CD8-positive, alpha-beta memory T cell (primary cell): ENCODE measurements around the gene PFKFB3. TPM values are rescaled to one million over a fixed set of nuclear protein-coding genes. Genes with fewer than 3 reads are reported as not detected.

Experiments
- CTCF ChIA-PET: fragments of 350-600 bp; sonication (Branson Sonifier 250); formaldehyde crosslinking; loops from one replicate; lab custom pipeline; 2021; ENCODE audit warnings: antibody characterized with exemption; lab: Charles Lee
- POLR2A ChIA-PET: fragments of 350-600 bp; sonication (Branson Sonifier 250); formaldehyde crosslinking; loops from one replicate; lab custom pipeline; 2021; ENCODE audit warnings: antibody characterized with exemption; lab: Charles Lee
- DNase-seq, 5 donors: peaks; one replicate each; pipeline versions ENCODE4 v3.0.0 to v3.0.0-alpha.2; 2020 to 2022; ENCODE audit warnings: mixed read lengths in 1 of 5
- H3K27ac ChIP-seq: one replicate; pipeline ENCODE4 v1.7.0; 2013; ENCODE audit warnings: low read depth, mild to moderate bottlenecking, low read length, moderate library complexity
- H3K27me3 ChIP-seq: 2 replicates; pipeline ENCODE4 v1.7.0; 2013; ENCODE audit warnings: low read length, mild to moderate bottlenecking; ENCODE audit not compliant: insufficient read depth, poor library complexity, severe bottlenecking
- H3K36me3 ChIP-seq: 2 replicates; pipeline ENCODE4 v1.7.0; 2013; ENCODE audit warnings: mild to moderate bottlenecking, low read length, moderate library complexity; ENCODE audit not compliant: insufficient read depth
- H3K4me1 ChIP-seq: 2 replicates; pipeline ENCODE4 v1.7.0; 2013; ENCODE audit warnings: mild to moderate bottlenecking, low read length, moderate library complexity; ENCODE audit not compliant: insufficient read depth
- H3K4me3 ChIP-seq: 2 replicates; pipeline ENCODE4 v1.7.0; 2013; ENCODE audit warnings: mild to moderate bottlenecking, low read length
- H3K9me3 ChIP-seq: 2 replicates; pipeline ENCODE4 v1.7.0; 2013; ENCODE audit warnings: mild to moderate bottlenecking, low read length
- H3K27ac Mint-ChIP-seq, 8 donors: one replicate each; pipeline ENCODE4 v1.8.0; 2020 to 2021; ENCODE audit warnings: mixed read lengths in 8 of 8, mild to moderate bottlenecking in 6 of 8, inconsistent platforms in 3 of 8, moderate library complexity in 3 of 8
- H3K27me3 Mint-ChIP-seq, 2 donors: one replicate each; pipeline ENCODE4 v1.8.0; 2020 to 2021; ENCODE audit warnings: mixed read lengths in 2 of 2, mild to moderate bottlenecking in 1 of 2, moderate library complexity in 1 of 2
- H3K36me3 Mint-ChIP-seq, 3 donors: one replicate each; pipeline ENCODE4 v1.8.0; 2020 to 2021; ENCODE audit warnings: mixed read lengths in 3 of 3, inconsistent platforms in 1 of 3, mild to moderate bottlenecking in 1 of 3
- H3K4me1 Mint-ChIP-seq, 3 donors: one replicate each; pipeline ENCODE4 v1.8.0; 2020 to 2021; ENCODE audit warnings: mixed read lengths in 3 of 3, inconsistent platforms in 1 of 3, mild to moderate bottlenecking in 1 of 3
- H3K4me3 Mint-ChIP-seq, 7 donors: one replicate each; pipeline ENCODE4 v1.8.0; 2020 to 2021; ENCODE audit warnings: mixed read lengths in 7 of 7, mild to moderate bottlenecking in 6 of 7, moderate library complexity in 4 of 7, inconsistent platforms in 2 of 7
- H3K9me3 Mint-ChIP-seq, 5 donors: one replicate each; pipeline ENCODE4 v1.8.0; 2020 to 2022; ENCODE audit warnings: mixed read lengths in 5 of 5, mild to moderate bottlenecking in 3 of 5, moderate library complexity in 2 of 5, inconsistent platforms in 1 of 5
- polyA plus RNA-seq: library from polyadenylated mRNA; unstranded; fragments of 300-500 nt; fragmentation: Illumina TruSeq; gene quantifications from one replicate; pipeline ENCODE4 v1.2.3, GENCODE V29; 2021
- total RNA-seq, 2 experiments: library from RNA; stranded (reverse); gene quantifications; one replicate each; pipeline ENCODE4 v1.2.3, GENCODE V29; 2021

Gene PFKFB3
- total RNA-seq (10 to 100 TPM; 53.6 to 60.1 TPM), polyA plus RNA-seq (7.4 TPM)

GRCh38 chr10:6202684-6203330 lies at the start of gene PFKFB3:
TSS of gene PFKFB3 (plus strand) at chr10:6202932. CDS start at chr10:6203261, 329 bp downstream.
- Histone ChIP-seq H3K27me3 (no peaks in the 10 kb centered on the region), H3K36me3 (no peaks in the 10 kb centered on the region), H3K9me3 (no peaks in the 10 kb centered on the region), H3K27ac (peak within 1 kb of the TSS; percentile 64), H3K4me3 (peak within 1 kb of the TSS; percentile 83), H3K4me1 (peaks cover 19% of the 10 kb centered on the region)
- ChIA-PET POLR2A (interaction anchor here (0.5 to 2.0 kb wide), 8 partner anchors 30 to 207 kb away, joined by 3 to 23 read pairs (median 8); no protein-coding TSS in a partner anchor), CTCF (interaction anchor here (0.7 to 8.1 kb wide), 64 partner anchors 9 to 445 kb away, joined by 3 to 137 read pairs (median 5); no protein-coding TSS in a partner anchor)
- Mint-ChIP-seq H3K4me3 (peak within 1 kb of the TSS; percentile 91 to 99 (median 95)), H3K27me3 (peaks cover 0 to 2% of the 10 kb centered on the region in 2 donors), H3K36me3 (peaks cover 0 to 10% (median 0%) of the 10 kb centered on the region in 3 donors), H3K27ac (peak within 1 kb of the TSS; percentile 73 to 96 (median 92)), H3K9me3 (peaks cover 0 to 2% (median 0%) of the 10 kb centered on the region in 5 donors), H3K4me1 (peaks cover 20 to 41% (median 34%) of the 10 kb centered on the region in 3 donors)
- DNase-seq = peak; percentile 85 to 94 (median 87)

- Histone ChIP-seq H3K27me3 (no peaks in the 10 kb centered on the region), H3K9me3 (no peaks in the 10 kb centered on the region), H3K4me1 (peaks cover 16% of the 10 kb centered on the region), H3K27ac (no peak overlapping the region), H3K36me3 (no peaks in the 10 kb centered on the region), H3K4me3 (no peak overlapping the region)
- no peak for DNase-seq
- H3K27me3 Mint-ChIP-seq = no peaks in the 10 kb centered on the region
- POLR2A ChIA-PET = interaction anchor here (0.5 kb wide), 1 partner anchor 12 kb away, joined by 3 read pairs; no protein-coding TSS in a partner anchor
- peak overlapping the region in 1 of 8 donors; percentile 33 for H3K27ac Mint-ChIP-seq
- H3K4me1 Mint-ChIP-seq = peaks cover 21 to 36% (median 21%) of the 10 kb centered on the region in 3 donors
- CTCF ChIA-PET = interaction anchor here (2.0 to 5.5 kb wide), 3 partner anchors 19 to 247 kb away, joined by 5 to 22 read pairs (median 17); no protein-coding TSS in a partner anchor
- peaks cover 0 to 7% (median 1%) of the 10 kb centered on the region in 3 donors for H3K36me3 Mint-ChIP-seq
- H3K4me3 Mint-ChIP-seq = no peak overlapping the region
- no peaks in the 10 kb centered on the region for H3K9me3 Mint-ChIP-seq
Observed at GRCh38 chr10:6153845-6154244, 48.9 kb upstream of the PFKFB3 start.

GRCh38 chr10:6154566-6154965 lies 48.2 kb upstream of the PFKFB3 start:
- H3K27ac ChIP-seq = no peak overlapping the region
- ChIA-PET CTCF (interaction anchor here (0.8 to 2.0 kb wide), 2 partner anchors 18 to 247 kb away, joined by 3 to 5 read pairs; no protein-coding TSS in a partner anchor), POLR2A (no interaction called here)
- H3K9me3 ChIP-seq = no peaks in the 10 kb centered on the region
- Mint-ChIP-seq H3K27me3 (peaks cover 0 to 1% of the 10 kb centered on the region in 2 donors), H3K4me1 (peaks cover 17 to 31% (median 18%) of the 10 kb centered on the region in 3 donors), H3K27ac (peak overlapping the region in 1 of 8 donors; percentile 36), H3K9me3 (no peaks in the 10 kb centered on the region), H3K36me3 (peaks cover 0 to 7% (median 1%) of the 10 kb centered on the region in 3 donors), H3K4me3 (no peak overlapping the region)
- peak in 1 of 5 donors; percentile 35 for DNase-seq
- H3K36me3 ChIP-seq = no peaks in the 10 kb centered on the region
- peaks cover 16% of the 10 kb centered on the region for H3K4me1 ChIP-seq
- no peak overlapping the region for H3K4me3 ChIP-seq
- no peaks in the 10 kb centered on the region for H3K27me3 ChIP-seq

GRCh38 chr10:6158276-6158675 lies 44.5 kb upstream of the PFKFB3 start:
- H3K36me3 Mint-ChIP-seq = peaks cover 0 to 5% (median 2%) of the 10 kb centered on the region in 3 donors
- H3K4me3 Mint-ChIP-seq = no peak overlapping the region
- Histone ChIP-seq H3K36me3 (no peaks in the 10 kb centered on the region), H3K27me3 (no peaks in the 10 kb centered on the region), H3K9me3 (no peaks in the 10 kb centered on the region), H3K27ac (no peak overlapping the region), H3K4me3 (no peak overlapping the region), H3K4me1 (peaks cover 9% of the 10 kb centered on the region)
- POLR2A ChIA-PET = interaction anchor here (0.6 kb wide), 1 partner anchor 10 kb away, joined by 3 read pairs; no protein-coding TSS in a partner anchor
- H3K27ac Mint-ChIP-seq = peak overlapping the region in 1 of 8 donors; percentile 50
- peaks cover 11 to 15% (median 12%) of the 10 kb centered on the region in 3 donors for H3K4me1 Mint-ChIP-seq
- CTCF ChIA-PET = no interaction called here
- DNase-seq = no peak
- no peaks in the 10 kb centered on the region for H3K9me3 Mint-ChIP-seq
- H3K27me3 Mint-ChIP-seq = peaks cover 0 to 1% of the 10 kb centered on the region in 2 donors

GRCh38 chr10:6161921-6162320 lies 40.8 kb upstream of the PFKFB3 start:
- no peaks in the 10 kb centered on the region for H3K9me3 Mint-ChIP-seq
- H3K36me3 ChIP-seq = no peaks in the 10 kb centered on the region
- no peak overlapping the region for H3K27ac ChIP-seq
- no peaks in the 10 kb centered on the region for H3K27me3 ChIP-seq
- H3K4me3 Mint-ChIP-seq = peak overlapping the region in 2 of 7 donors; percentile 72 to 91
- H3K4me1 ChIP-seq = peaks cover 24% of the 10 kb centered on the region
- H3K27me3 Mint-ChIP-seq = peaks cover 0 to 1% of the 10 kb centered on the region in 2 donors
- CTCF ChIA-PET = interaction anchor here (1.0 to 1.6 kb wide), 2 partner anchors 10 to 41 kb away, joined by 5 to 8 read pairs; partner anchors contain the start of gene PFKFB3
- DNase-seq = no peak
- H3K9me3 ChIP-seq = no peaks in the 10 kb centered on the region
- H3K4me1 Mint-ChIP-seq = peaks cover 35 to 39% (median 36%) of the 10 kb centered on the region in 3 donors
- H3K36me3 Mint-ChIP-seq = peaks cover 0 to 16% (median 3%) of the 10 kb centered on the region in 3 donors
- POLR2A ChIA-PET = interaction anchor here (0.6 to 2.4 kb wide), 4 partner anchors 17 to 186 kb away, joined by 4 to 12 read pairs (median 5); partner anchors contain the start of gene PFKFB3
- peak overlapping the region in 5 of 8 donors; percentile 5 to 99 (median 66) for H3K27ac Mint-ChIP-seq
- H3K4me3 ChIP-seq = no peak overlapping the region

- peaks cover 24% of the 10 kb centered on the region for H3K4me1 ChIP-seq
- H3K27me3 ChIP-seq = no peaks in the 10 kb centered on the region
- Mint-ChIP-seq H3K27me3 (peaks cover 0 to 1% of the 10 kb centered on the region in 2 donors), H3K9me3 (no peaks in the 10 kb centered on the region), H3K27ac (peak overlapping the region; percentile 80 to 99 (median 92)), H3K4me3 (peak overlapping the region; percentile 63 to 91 (median 72)), H3K4me1 (peaks cover 40 to 47% (median 45%) of the 10 kb centered on the region in 3 donors), H3K36me3 (peaks cover 0 to 21% (median 7%) of the 10 kb centered on the region in 3 donors)
- peak in 1 of 5 donors; percentile 20 for DNase-seq
- no peaks in the 10 kb centered on the region for H3K36me3 ChIP-seq
- H3K27ac ChIP-seq = peak overlapping the region; percentile 26
- H3K9me3 ChIP-seq = no peaks in the 10 kb centered on the region
- CTCF ChIA-PET = interaction anchor here (0.7 to 1.8 kb wide), 10 partner anchors 11 to 249 kb away, joined by 3 to 14 read pairs (median 4); partner anchors contain the start of gene PFKFB3
- POLR2A ChIA-PET = interaction anchor here (0.6 to 2.4 kb wide), 9 partner anchors 10 to 247 kb away, joined by 3 to 12 read pairs (median 6); partner anchors contain the start of gene PFKFB3
- H3K4me3 ChIP-seq = peak overlapping the region; percentile 54
Observed at GRCh38 chr10:6162589-6163356, 40.0 kb upstream of the PFKFB3 start.
